ENCODE data around the gene DAPL1. TPM values are rescaled to one million over a fixed set of nuclear protein-coding genes. Genes with fewer than 3 reads are reported as not detected.
A peak's percentile ranks its signal among the peaks of the same experiment; 100 is the strongest.

Gene DAPL1, protein sequence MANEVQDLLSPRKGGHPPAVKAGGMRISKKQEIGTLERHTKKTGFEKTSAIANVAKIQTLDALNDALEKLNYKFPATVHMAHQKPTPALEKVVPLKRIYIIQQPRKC
- 41.6 TPM for total RNA-seq

DNA sequence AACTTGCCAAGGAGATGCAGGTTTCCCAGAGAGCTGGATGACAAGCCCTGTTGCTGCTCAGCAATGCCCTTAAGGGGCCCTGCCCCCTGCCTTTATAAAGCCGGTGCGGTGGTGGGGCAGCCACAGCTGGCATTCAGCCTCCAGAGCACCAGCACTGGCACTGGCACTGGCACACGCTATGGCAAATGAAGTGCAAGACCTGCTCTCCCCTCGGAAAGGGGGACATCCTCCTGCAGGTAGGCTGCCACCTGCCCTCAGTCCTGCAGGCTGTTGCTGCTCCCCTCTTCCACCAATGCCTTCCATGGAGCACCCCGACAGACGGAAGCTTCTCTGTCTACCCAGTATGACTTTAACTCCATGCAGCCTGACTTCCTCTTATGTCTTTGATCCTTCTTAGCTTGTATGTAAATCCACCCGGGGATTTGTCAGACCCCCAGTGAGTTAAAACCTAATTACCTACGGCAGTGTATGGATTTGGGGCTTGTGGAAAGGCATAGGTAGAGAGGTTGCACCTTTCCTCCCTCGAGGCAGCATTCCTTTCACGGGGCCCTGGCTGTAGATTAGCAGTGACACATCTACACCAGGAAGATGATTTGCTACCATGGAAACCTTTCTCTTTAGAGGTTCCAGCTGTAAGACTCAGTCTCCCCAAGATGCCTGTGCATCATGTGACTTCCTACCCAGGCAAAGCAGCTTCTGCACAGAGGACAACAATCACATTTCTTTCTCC, at the start of gene DAPL1:
DAPL1 (plus strand) TSS at position 123 of the 730 bp plus-strand sequence; CDS start at position 179, 56 bp downstream.
- DNase-seq: no peak

DNA sequence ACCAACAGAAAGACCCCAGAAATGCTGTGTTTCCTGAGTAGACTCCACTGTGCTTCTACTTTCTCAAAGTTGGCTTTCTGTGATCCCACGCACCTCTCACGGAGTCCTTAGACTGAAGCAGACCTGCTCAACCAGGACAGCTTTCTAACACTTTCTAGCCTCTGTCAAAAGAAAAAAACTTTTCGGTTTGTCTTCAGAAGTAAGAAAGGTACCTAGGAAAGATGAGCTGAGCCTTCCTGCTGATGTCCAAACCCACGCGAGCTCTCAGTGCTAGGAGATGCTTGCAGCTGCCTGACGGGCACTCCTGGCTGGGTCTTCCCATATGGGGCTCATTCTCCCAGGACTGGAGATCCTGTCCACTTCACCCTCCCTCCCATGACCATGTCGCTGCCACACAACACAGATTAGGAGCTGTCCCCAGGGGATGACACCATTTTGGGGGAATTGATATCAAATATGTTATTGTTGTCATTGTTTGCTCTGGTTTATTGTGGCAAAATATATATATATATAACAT, 49.2 kb upstream of the DAPL1 start:
- no peak for DNase-seq

DNA sequence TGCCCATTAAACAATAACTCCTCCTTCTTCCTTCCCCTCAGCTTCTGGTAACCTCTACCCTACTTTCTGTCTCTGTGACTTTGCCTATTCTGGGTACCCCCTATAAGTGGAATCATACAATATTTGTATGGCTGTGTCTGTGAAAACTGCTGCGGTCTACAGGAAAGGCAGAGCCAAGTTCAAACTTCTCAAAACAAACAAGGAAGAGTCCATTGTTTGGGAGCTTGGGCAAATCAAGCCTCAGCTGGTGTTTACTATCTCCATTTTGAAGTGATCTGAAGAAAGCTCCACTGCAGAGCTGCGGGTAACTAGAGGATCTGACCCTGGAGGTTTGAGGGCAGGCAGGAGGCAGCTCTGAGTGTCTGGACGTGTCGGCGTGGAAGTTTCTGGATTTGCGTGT, 48.6 kb upstream of the DAPL1 start:
- no peak for DNase-seq

DNA sequence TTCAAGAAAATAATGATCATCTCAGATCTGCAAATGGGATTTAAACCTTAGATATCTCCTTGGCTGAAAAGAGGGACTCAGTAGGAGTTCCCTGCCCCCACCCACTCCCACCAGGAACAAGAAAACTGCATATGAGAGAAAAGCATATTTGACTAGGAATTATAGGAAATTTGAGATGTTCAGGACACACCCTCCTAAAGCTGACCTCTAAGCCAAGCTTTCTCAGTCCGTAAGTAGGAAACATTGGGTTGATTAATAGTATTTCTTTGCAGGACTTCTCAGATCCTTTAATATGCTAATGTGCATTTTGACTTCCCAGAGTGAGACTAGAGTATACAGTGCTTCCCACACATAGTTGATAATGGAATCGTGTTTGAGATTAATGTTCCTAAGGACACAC, 47.8 kb upstream of the DAPL1 start:
- DNase-seq: no peak

DNA sequence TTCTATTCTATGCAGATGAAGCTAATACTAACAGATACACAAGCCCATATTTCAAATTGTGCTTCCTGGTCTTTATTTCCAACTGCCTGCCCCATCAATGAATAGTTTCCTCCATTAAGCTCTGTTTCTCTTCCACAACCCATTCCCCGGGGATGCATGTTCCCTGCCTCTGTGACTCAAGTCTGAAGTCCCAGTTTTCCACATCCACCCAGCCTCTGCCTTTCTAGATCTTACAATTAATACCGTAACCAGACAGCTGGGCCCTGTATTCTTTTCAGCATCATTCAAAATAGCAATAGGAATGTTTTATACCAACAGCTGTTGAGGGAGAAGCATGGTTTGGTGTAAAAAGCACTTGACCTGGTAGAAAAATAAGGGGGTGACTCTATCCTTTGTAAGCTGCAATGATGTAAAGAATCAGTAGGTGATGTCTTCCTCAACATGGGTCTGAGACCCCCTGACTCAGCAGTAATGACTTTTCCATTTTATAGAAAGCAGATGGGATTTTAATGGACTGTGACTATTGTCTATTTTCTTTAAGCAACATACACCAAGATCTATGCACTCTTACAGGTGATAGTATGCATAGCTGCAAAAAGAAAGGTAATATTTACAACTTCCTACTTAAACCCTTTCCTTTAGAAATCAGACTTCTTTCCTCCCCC, 46.1 kb upstream of the DAPL1 start:
- DNase-seq: no peak

DNA sequence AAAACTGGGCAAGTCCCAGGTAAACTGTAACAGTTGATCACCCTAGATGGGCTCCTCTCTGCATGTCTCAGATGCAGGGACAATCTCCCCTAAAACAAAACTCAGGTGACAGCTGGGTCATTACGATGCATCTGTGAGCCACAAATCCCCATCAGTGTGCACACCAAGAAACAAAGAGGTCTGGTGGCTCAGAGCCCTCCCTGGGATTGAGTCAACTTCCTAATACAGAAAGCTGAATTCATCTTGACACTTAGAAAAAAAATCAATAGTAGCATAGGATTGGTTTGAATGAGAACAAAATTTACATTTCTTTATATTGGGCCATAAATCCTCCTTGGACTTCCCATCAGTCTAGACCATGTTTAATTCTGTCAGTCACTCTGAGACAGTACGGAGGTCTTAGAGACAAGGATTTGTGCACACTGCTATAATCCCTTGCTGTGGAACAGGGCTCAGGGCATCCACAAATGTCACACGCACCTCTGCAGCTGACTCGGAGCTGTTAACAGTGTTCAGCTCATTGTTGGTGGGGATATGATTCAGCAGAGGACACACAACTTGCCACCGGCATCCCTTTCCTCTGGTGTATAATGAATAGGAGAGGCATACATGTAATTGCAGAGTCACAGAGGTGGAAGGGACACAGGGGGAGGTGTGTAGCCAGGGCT, 44.5 kb upstream of the DAPL1 start:
- DNase-seq: no peak

DNA sequence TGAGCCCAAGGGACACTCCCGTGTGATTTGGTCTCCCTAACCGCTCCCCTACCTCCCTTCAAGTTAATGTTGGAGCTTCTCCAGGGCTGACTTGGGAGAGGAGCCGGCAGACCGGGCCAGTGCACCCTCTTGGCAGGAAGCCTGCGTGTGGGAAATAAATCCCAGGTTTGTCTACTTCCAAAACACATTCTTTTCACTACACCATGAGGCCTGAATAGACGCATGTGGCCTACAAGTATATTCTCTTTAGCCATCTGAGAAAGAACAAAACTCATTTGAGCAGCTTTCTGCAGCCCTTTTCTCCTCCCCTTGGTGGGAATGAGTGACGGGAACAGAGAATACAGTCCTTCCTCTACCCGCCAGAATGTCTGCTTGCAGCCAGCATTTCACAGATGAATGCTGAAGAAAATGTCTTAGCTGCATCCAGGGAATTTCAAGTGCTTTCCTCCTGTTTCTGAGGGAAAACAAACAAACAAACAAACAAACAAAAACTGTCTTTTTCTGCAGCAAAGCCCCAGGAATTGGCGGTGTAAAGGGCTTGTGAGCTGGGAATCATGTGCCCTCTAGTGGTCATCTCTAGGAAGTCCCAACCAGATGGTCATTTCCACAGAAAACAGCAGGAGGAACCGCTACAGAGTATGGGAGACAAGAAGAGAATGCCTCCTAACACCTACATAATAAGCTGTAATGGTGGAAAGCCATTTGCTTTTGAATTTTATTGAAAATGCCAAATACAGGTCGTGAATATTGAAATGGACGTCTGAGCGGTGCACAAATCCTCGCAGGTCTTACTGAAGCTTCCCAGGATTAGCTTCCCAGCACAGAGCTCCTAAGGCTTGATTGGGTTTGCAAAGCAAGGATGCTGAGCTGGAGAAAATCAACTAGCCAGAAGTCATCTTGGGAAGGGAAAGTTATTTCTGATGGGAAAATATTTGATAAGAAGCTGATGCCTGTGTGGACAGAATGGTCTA, 41.2 kb upstream of the DAPL1 start:
- DNase-seq: peak; percentile 83

DNA sequence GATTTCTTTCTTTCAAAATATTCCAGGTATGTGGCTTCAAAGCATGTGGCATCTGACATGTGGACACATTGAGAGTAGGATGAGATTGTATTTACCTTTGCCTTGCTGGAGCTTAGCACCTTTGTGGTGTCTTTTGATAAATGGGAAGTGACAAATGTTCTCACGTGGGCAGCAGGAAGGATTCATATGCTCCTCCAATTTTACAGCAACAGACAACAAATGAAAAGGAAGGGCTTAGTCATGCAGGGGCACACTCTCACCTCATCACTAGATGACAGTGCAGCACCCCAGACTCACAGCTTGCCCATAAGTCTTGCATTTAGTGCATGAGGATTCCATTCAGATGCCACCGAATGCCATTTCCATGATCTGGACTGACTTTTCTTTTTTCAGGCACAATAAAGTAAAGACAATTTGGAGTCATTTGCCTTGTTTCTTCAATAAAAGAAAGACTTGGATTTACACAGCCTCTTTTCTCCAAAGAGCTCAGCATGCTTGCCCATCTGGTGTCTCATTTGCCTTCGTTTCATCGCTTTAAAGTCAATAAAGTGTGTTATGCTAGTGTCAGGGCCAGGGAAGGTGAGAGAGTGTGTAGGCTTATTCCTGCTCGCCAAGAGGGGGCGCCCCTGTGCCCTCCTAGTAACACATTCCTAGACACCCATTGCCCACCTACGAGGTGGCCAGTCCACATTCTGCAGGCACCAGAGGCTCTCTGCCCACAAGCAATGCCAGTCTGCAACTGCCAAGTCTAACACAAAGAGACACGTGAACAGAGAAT, 39.6 kb upstream of the DAPL1 start:
- no peak for DNase-seq

DNA sequence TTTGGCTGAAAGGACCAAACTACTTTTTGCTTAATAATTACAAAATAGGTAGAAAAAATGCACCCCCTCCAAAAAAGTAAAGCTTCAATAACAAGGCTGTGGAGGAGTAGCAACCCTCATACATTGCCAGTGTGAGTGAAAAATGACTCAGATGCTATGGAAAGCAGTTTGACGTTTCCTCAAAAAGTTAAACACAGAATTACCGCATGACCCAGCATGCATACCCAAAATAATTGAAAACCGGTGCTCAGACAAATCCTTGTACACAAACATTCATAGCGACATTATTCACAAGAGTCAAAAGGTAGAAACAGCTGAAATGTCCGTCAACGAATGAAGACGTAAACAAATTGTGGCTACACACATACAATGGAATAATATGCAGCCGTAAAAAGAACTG, 38.8 kb upstream of the DAPL1 start:
- DNase-seq: no peak

DNA sequence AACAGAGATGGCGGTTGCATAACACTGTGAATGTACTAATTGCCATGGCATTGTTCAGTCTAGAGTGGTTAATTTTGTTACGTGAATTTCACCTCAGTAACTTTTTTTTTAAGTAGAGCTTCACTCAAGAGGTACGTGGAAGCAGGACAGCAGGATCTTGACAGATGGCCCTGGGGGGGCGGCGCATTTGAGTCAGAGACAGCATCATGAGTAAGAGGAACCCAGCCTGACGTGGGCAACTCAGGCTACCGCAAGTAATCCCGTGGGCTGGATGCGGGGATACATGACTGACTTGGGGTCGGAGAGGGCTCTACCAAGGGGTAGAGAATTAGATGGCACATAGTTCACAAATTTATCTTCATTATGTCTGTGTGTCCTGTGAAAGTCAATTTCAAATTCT, 38.1 kb upstream of the DAPL1 start:
- no peak for DNase-seq

DNA sequence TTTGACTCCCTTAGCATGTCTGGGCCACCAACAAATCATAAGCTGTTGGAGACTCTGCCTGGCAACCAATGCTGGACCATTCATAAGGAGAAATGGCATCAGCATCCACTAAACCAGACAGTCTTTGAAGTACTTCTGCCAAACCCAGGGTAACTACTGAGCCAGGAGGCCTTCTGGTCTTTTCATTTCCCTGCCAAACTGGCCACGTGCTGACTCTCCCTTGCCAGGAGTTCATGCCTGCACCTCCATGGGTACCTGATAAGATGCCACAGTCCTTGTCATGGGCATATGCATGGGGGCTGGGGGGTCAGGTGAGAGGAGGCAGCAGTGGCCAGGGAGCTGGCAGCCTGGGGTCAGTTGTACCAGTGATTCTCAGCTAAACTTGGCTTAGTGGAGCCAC, 34.2 kb upstream of the DAPL1 start:
- no peak for DNase-seq

DNA sequence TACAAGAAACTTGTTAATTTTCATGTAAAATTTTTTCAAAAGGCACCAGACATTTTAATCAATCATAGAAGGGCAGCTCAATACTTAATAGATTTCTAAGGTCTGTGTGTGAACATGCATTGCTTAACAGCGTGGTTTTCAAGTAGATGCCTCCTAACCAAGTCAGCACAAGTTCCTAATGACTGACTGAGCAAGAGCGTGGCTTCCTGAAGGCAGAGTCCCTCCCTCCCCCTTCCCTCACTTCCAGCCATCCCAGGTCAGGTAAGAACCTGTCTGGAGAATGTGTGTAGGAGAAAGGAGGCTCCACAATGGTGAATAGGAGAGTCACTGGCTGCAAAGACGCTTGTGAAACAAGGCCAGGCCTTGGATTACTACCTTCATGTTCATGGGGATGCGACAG, 33.5 kb upstream of the DAPL1 start:
- no peak for DNase-seq

DNA sequence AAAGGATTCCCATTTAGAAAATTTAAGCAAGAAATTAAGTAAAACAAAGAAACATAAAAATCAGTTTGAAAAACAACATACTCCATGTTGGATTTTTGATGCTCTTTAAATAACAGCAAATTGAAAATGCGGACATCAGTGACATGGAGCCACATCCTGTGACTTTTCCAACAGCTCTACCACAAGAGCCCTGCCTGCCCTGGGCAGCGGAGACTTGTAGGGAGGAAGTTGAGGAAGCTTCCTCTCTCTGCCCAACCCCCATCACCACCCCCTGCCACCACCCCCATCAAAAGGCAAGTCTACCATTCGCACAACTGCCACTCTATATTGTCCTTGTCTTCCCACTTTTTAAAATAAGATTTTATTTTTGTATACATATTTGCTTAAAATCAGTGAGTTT, 32.8 kb upstream of the DAPL1 start:
- no peak for DNase-seq

DNA sequence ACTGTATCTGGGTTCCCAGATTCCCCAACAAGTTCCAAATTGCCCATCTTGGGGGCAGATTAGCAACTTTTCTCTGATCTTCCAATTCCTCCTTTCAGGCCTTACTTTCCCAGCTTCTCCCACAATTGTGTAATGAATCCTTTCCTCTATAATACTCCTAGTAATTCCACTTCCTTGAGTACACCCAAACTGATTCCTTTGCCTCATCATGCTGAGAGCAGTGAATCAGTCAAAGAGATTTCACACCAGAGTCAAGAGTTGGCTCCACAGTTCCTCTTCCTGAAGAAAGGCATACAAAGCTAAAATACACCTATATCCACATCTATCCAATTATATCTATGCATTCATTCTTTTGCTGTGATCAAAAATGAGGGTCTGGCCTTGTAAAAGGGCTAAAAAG, 28.6 kb upstream of the DAPL1 start:
- DNase-seq: no peak

DNA sequence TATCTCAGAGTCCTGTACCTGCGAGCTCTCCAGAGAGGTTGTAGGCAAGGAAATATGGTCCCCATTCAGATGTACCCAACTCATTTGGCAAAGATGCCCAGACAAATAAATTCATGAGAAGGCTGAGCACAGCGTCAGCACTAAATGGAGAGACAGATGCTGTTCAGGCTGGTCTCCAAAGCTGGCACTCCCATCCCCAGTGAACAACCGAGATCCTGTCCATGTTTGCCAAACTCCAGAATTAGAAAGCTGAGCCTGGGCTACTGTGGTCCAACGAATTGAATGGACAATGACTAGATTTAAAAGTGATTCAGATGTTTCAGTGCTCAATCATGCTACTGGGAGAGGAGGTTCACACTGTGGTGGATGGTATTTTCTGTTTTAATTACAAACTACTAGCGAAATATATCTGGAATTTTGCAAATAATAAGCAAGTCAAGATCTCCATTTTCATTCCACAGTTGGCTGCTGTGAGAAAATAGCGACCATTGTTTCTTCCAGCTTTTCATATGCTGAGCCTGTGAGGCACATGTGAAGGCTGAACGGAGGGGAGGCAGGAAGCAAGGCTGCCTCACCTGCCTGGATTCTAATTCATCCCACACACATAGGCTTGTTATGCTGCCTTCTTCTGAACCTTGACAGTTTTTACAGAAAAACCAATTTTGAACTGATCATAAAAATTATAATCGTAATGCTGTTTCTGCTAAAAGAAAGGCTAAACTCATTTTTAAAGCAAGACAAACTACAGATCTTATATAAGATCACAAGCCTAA, 22.6 kb upstream of the DAPL1 start:
- no peak for DNase-seq

DNA sequence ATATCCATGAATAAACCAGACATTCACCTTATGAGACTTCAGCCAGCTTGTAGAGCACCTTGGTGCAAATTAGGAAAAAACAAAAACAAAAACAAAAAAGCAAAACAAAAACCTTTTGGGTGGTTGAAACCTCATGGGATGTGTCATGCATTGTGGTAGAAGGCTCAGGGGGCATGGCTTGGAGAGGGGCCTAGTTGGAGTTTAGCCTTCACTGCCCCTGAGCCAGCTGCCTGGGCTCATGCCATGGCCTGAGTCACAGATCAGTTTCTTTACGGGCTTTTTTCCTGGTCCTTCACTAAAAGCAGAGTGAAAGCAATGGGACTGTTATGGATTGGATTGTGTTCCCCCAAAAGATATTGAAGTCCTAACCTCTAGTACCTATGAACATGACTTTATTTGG, 22.0 kb upstream of the DAPL1 start:
- no peak for DNase-seq

DNA sequence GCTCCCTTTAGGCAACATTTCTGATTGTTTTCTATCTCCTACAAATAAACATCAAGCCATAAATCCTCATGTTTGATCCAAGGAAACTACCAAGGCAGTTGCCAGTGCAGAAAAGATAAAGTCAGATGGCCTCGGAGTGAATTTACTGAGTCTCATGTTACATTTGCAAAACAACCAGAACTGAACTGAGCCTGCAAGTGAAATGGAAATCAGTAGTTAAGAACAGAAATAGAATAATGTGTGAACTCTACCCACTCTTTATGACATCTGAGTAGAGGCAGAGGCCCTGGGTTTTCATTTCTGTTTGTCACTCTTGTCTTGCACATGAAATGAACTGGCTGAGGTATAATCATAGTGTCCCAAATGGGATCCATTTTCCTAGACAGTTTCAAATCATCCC, 20.4 kb upstream of the DAPL1 start:
- no peak for DNase-seq

DNA sequence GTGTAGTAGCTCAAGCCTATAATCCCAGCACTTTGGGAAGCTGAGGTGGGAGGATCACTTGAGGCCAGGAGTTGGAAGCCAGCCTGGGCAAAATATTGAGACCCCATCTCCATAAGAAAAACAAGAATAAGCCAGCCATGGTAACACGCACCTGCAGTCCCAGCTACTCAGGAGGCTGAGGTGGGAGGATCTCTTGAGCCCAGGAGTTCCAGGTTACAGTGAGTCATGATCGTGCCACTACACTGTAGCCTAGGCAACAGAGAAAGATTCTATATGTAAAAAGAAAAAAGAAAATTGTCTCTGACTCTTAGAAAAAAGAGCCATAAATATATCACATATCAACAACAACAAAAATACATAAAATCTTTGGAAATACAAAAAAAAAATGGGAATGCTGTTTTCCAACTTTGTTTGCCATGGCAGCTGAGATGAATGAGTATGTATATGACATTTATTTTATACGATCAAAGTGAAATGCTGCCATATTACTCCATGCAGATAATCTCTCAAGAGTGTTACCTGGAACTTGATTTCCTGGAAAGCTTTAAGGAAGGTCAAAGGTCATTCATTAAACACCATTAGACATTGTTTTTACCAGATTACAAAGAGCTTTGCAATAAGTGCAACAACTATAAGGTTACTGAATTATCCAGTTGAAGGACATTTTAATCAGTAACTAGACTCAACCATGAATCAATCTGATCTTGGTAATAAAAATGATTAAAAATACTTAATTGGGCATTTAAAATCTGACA, 19.7 kb upstream of the DAPL1 start:
- no peak for DNase-seq

DNA sequence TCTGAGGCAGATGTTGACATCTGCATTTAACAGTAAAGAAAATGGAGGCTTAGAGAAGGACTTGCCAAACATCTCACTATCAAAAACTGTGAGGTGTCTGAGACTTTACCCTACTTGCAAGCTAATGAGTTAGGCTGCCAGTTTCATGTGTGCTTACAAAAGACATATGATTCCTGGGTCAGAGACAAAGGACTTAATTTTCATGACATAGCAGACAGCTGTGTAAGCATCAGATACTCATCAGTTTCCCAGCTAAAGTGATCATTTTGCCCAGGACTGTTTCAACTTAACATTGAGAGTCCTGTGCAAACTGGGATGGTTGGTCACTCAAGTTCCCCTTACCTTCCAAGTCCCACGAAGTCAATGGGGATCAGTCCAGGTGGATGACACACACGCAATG, 18.9 kb upstream of the DAPL1 start:
- DNase-seq: no peak

DNA sequence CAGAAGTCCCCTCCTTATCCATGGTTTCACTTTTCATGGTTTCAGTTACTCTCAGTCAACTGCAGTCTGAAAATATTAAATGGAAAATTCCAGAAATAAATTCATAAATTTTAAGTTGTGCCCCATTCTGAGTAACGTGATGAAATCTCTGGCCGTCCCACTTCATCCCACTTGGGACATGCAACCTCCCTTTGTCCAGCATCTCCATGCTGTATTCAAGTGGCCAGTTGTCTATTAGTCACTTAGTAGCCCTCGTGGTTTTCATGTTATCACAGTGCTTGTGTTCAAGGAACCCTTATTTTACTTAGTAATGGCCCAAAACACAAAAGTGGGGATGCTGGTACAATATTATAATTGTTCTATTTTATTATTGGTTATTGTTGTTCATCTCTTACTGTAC, 18.0 kb upstream of the DAPL1 start:
- DNase-seq: no peak
